NCI-H146 treated with DMSO at 0.1 percent for 48 hours (cell line): ENCODE results near the gene GPR146.
"Not testable (repeated sequence)": the region's sequence is repeated elsewhere in the genome, so short reads cannot be mapped to it uniquely, and the experiment has no call there.

Experiments
- DNase-seq: peaks from one replicate; lab custom pipeline; 2025; ENCODE audit not compliant: unreplicated experiment; lab: John Stamatoyannopoulos, UW

GPR146 gene

GRCh38 chr7:1024876-1025742 lies 19.2 kb upstream of the GPR146 start:
- no peak for DNase-seq

- DNase-seq = no peak
Observed at GRCh38 chr7:1025743-1026581, 18.4 kb upstream of the GPR146 start.

- no peak for DNase-seq
Observed at GRCh38 chr7:1026721-1027161, 17.6 kb upstream of the GPR146 start.

GRCh38 chr7:1027242-1028043 lies 16.9 kb upstream of the GPR146 start:
- no peak for DNase-seq

GRCh38 chr7:1028044-1028770 lies 16.1 kb upstream of the GPR146 start:
- peak; percentile 63 for DNase-seq

- DNase-seq = peak; percentile 28
Observed at GRCh38 chr7:1028775-1029636, 15.3 kb upstream of the GPR146 start.

- no peak for DNase-seq
Observed at GRCh38 chr7:1029637-1030443, 14.5 kb upstream of the GPR146 start.

- DNase-seq = no peak
Observed at GRCh38 chr7:1030444-1031070, 13.8 kb upstream of the GPR146 start.

GRCh38 chr7:1031716-1032455 lies 12.5 kb upstream of the GPR146 start:
- no peak for DNase-seq

- no peak for DNase-seq
Observed at GRCh38 chr7:1032536-1033181, 11.7 kb upstream of the GPR146 start.

GRCh38 chr7:1033546-1034145 lies 10.7 kb upstream of the GPR146 start:
- no peak for DNase-seq

GRCh38 chr7:1034769-1035168 lies 9.6 kb upstream of the GPR146 start:
- DNase-seq = not testable (repeated sequence)

- DNase-seq = not testable (repeated sequence)
Observed at GRCh38 chr7:1036164-1036928, 8.0 kb upstream of the GPR146 start.

- DNase-seq = not testable (repeated sequence)
Observed at GRCh38 chr7:1040233-1040632, 4.1 kb upstream of the GPR146 start.

GRCh38 chr7:1040790-1041189 lies 3.6 kb upstream of the GPR146 start:
- DNase-seq = no peak
